ENCODE results near the gene DBH.

DNA sequence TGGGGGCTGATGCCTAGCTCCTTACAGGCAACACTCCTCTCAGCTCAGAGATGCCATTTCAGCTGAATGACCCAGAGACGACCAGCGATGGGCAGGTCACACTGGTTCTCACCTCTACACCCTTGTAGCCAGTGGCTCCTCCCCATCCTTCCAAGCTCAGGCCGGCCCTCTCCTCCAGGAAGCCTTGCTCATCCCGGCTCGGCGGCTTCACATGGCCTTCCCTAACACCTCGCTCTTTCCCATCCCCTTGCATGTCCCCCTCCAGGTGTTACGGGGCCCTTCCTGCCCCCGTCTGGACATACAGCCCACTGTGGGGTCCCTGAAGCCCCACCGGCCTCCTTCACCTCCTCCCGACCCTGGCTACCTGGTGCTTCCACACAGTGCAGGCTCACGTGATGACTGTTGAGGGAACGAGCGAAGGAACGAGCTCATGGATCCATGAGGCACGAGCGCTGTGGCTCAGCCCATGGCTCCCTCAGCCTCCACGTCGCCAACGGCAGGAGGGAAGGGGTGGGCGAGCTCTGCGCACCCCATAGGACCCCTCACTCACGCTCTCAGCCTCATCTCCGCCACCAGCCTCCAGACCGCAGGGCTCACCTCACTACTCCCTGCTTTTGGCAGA lies 56.3 kb downstream of the DBH start:
- TF ChIP-seq CTCF (IDR thresholded peaks at IDR 0.05), result no peak
- TF ChIP-seq ZFX (IDR thresholded peaks at IDR 0.05; ENCODE audit: borderline replicate concordance), result no peak
